ENCODE data around the gene SOX15.

SOX15 gene

GRCh38 chr17:7576432-7576937 lies 13.4 kb downstream of the SOX15 start:
- no peak for FAIRE-seq

- FAIRE-seq, result no peak
Measured at GRCh38 chr17:7575959-7576358, 13.9 kb downstream of the SOX15 start.

- no peak for FAIRE-seq
Measured at GRCh38 chr17:7575481-7575883, 14.4 kb downstream of the SOX15 start.

GRCh38 chr17:7574176-7574953 lies 15.5 kb downstream of the SOX15 start:
- FAIRE-seq, result no peak

- FAIRE-seq, result no peak
Measured at GRCh38 chr17:7573324-7574080, 16.4 kb downstream of the SOX15 start.

GRCh38 chr17:7572588-7573323 lies 17.1 kb downstream of the SOX15 start:
- peak; percentile 97 for FAIRE-seq

- no peak for FAIRE-seq
Measured at GRCh38 chr17:7572338-7572587, 17.6 kb downstream of the SOX15 start.

- no peak for FAIRE-seq
Measured at GRCh38 chr17:7570351-7570750, 19.5 kb downstream of the SOX15 start.

GRCh38 chr17:7569571-7569970 lies 20.3 kb downstream of the SOX15 start:
- FAIRE-seq, result no peak

GRCh38 chr17:7563115-7563869 lies 26.6 kb downstream of the SOX15 start:
- FAIRE-seq, result no peak

- FAIRE-seq, result no peak
Measured at GRCh38 chr17:7562208-7562605, 27.7 kb downstream of the SOX15 start.

GRCh38 chr17:7561589-7562207 lies 28.2 kb downstream of the SOX15 start, which contains the start of gene SENP3:
SENP3 (plus strand) TSS chr17:7561919; CDS start chr17:7563077, 1,158 bp downstream.
- no peak for FAIRE-seq

- no peak for FAIRE-seq
Measured at GRCh38 chr17:7561028-7561575, 28.8 kb downstream of the SOX15 start.

GRCh38 chr17:7560172-7561027 lies 29.5 kb downstream of the SOX15 start:
- FAIRE-seq, result no peak

GRCh38 chr17:7559320-7560171 lies 30.3 kb downstream of the SOX15 start:
- no peak for FAIRE-seq

- no peak for FAIRE-seq
Measured at GRCh38 chr17:7558544-7559319, 31.2 kb downstream of the SOX15 start, which contains the start of gene TNFSF13. TNFSF13 (plus strand) TSS chr17:7558750; CDS start chr17:7559040, 290 bp downstream.

- FAIRE-seq, result no peak
Measured at GRCh38 chr17:7557775-7558543, 31.9 kb downstream of the SOX15 start.

GRCh38 chr17:7557147-7557764 lies 32.6 kb downstream of the SOX15 start:
- FAIRE-seq, result no peak
